B cell (primary cell): ENCODE results near the gene BUB1B. TPM values are rescaled to one million over a fixed set of nuclear protein-coding genes. Genes with fewer than 3 reads are reported as not detected.

Source experiments
- ATAC-seq: fragments of 200-7000 bp; cut with Tn5 transposase; one replicate; pipeline ENCODE4 v1.10.0; 2021; ENCODE audit warnings: low read depth, mild to moderate bottlenecking, moderate number of reproducible peaks, moderate library complexity
- CTCF ChIA-PET: fragments of 350-600 bp; sonication (Branson Sonifier 250); formaldehyde crosslinking; loops from one replicate; lab custom pipeline; 2021; ENCODE audit warnings: antibody characterized with exemption, inconsistent platforms; lab: Charles Lee
- POLR2A ChIA-PET: fragments of 350-600 bp; sonication (Branson Sonifier 250); formaldehyde crosslinking; loops from one replicate; lab custom pipeline; 2021; ENCODE audit warnings: antibody characterized with exemption; lab: Charles Lee
- DNase-seq: peaks from one replicate; pipeline ENCODE4 v3.0.0; 2013
- H2AFZ ChIP-seq: 2 replicates; pipeline ENCODE4 v1.6.1; 2012; ENCODE audit warnings: mild to moderate bottlenecking, low read depth, low read length; ENCODE audit not compliant: insufficient read depth, poor library complexity, severe bottlenecking
- H3K27ac ChIP-seq, 2 donors: 1 replicate in 1 of 2; 2 replicates in 1 of 2; pipeline ENCODE4 v1.5.1; 2012 to 2013; ENCODE audit warnings: low read length in 2 of 2, mild to moderate bottlenecking in 2 of 2, moderate library complexity in 1 of 2
- H3K27me3 ChIP-seq, 4 experiments: fragments of 200-600 bp in 1 of 4; sonication (generic) in 1 of 4; replicated peaks in 1 of 4; 1 replicate in 2 of 4; 2 replicates in 2 of 4; pipeline versions ENCODE4 v1.6.1 to v1.7.0; 2013 to 2016; ENCODE audit warnings: low read length in 3 of 4, mild to moderate bottlenecking in 2 of 4, mixed read lengths in 1 of 4, moderate library complexity in 1 of 4; ENCODE audit not compliant: insufficient read depth in 4 of 4, control insufficient read depth in 3 of 4; ENCODE audit errors: control extremely low read depth in 1 of 4
- H3K36me3 ChIP-seq, 2 experiments: replicated peaks in 1 of 2; 1 replicate in 1 of 2; 2 replicates in 1 of 2; pipeline versions ENCODE4 v1.6.1 to v1.7.1; 2013; ENCODE audit warnings: low read length in 1 of 2; ENCODE audit not compliant: insufficient read depth in 2 of 2, control insufficient read depth in 1 of 2; ENCODE audit errors: control extremely low read depth in 1 of 2, extremely low read depth in 1 of 2
- H3K4me1 ChIP-seq, 2 donors: fragments of 200-600 bp in 1 of 2; sonication (generic) in 1 of 2; 1 replicate in 1 of 2; 2 replicates in 1 of 2; pipeline versions ENCODE4 v1.5.1 to v1.6.1; 2013 to 2017; ENCODE audit warnings: low read length in 2 of 2; ENCODE audit not compliant: control insufficient read depth in 2 of 2, insufficient read depth in 2 of 2
- H3K4me2 ChIP-seq: replicated peaks from 2 replicates; pipeline ENCODE3; 2012; ENCODE audit warnings: mild to moderate bottlenecking, low read depth, low read length; ENCODE audit not compliant: poor library complexity, severe bottlenecking
- H3K4me3 ChIP-seq, 5 experiments: fragments of 200-600 bp in 1 of 5; sonication (generic) in 1 of 5; 1 replicate in 3 of 5; 2 replicates in 2 of 5; pipeline versions ENCODE4 v1.5.1 to v1.7.0; 2011 to 2016; ENCODE audit warnings: low read length in 4 of 5, mild to moderate bottlenecking in 4 of 5, low read depth in 2 of 5, control low read depth in 1 of 5, moderate library complexity in 1 of 5; ENCODE audit not compliant: insufficient read depth in 1 of 5; ENCODE audit errors: control extremely low read depth in 1 of 5, extremely low read depth in 1 of 5
- H3K79me2 ChIP-seq: fragments of 200-600 bp; sonication (generic); one replicate; pipeline ENCODE4 v1.6.0; 2016; ENCODE audit warnings: low read length; ENCODE audit not compliant: control insufficient read depth, insufficient read depth
- H3K9ac ChIP-seq: fragments of 200-600 bp; sonication (generic); 2 replicates; pipeline ENCODE4 v1.6.1; 2017; ENCODE audit warnings: mild to moderate bottlenecking, low read length, moderate library complexity
- H3K9me3 ChIP-seq, 3 donors: one replicate each; pipeline versions ENCODE4 v1.6.1 to v1.7.1; 2013; ENCODE audit warnings: low read length in 2 of 3; ENCODE audit not compliant: control insufficient read depth in 2 of 3, insufficient read depth in 1 of 3; ENCODE audit errors: control extremely low read depth in 1 of 3
- H4K20me1 ChIP-seq: 2 replicates; pipeline ENCODE4 v1.6.0; 2012; ENCODE audit warnings: mild to moderate bottlenecking, low read length; ENCODE audit not compliant: insufficient read depth, control insufficient read depth, poor library complexity, severe bottlenecking
- H3K27ac Mint-ChIP-seq: one replicate; pipeline ENCODE4 v1.8.0; 2021; ENCODE audit warnings: mixed read lengths
- H3K27me3 Mint-ChIP-seq: one replicate; pipeline ENCODE4 v1.8.0; 2021; ENCODE audit warnings: mixed read lengths
- H3K4me1 Mint-ChIP-seq: one replicate; pipeline ENCODE4 v1.8.0; 2021; ENCODE audit warnings: mixed read lengths
- H3K4me3 Mint-ChIP-seq: one replicate; pipeline ENCODE4 v1.8.0; 2021; ENCODE audit warnings: mixed read lengths
- H3K9me3 Mint-ChIP-seq: one replicate; pipeline ENCODE4 v1.8.0; 2022; ENCODE audit warnings: mixed read lengths; ENCODE audit not compliant: insufficient read depth
- EZH2 ChIP-seq: IDR thresholded peaks from 2 replicates; pipeline ENCODE4 v1.6.1; 2012; ENCODE audit warnings: borderline replicate concordance, low read depth, mild to moderate bottlenecking, moderate library complexity, low read length; ENCODE audit not compliant: insufficient read depth, poor library complexity, severe bottlenecking
- WGBS: methylation state at CpG from one replicate; pipeline ENCODE4 v1.1.5; 2013; ENCODE audit warnings: missing lambda C conversion rate; ENCODE audit not compliant: insufficient coverage; 5-methylcytosine and 5-hydroxymethylcytosine counted together
- intact Hi-C: fragments of 100-400 bp; cut with micrococcal nuclease; formaldehyde crosslinking; loops from one replicate; pipeline ENCODE4 v1.10.0; 2022
- polyA plus RNA-seq: library from polyadenylated mRNA; depleted of rRNA; stranded (reverse); fragments of >200 nt; gene quantifications from 2 replicates; pipeline ENCODE4 v1.2.3, GENCODE V29; 2012
- total RNA-seq, 2 donors: library from RNA; stranded (reverse); fragments of 120-200 nt in 1 of 2; gene quantifications; 1 replicate in 1 of 2; 2 replicates in 1 of 2; pipeline versions ENCODE4 v1.2.3 to v1.2.4, GENCODE V29; 2013 to 2022
- TF ChIP-seq, protein P1 (sequence below): fragments of 200-600 bp; IDR thresholded peaks from one replicate; pipeline ENCODE4 v1.8.0; 2022; ENCODE audit warnings: antibody characterized with exemption, mild to moderate bottlenecking

BUB1B gene
- total and polyA plus RNA-seq, 2 donors (not counting 1 experiment from before 2014, with no cell fraction given): 0.70 to 4.4 TPM

DNA sequence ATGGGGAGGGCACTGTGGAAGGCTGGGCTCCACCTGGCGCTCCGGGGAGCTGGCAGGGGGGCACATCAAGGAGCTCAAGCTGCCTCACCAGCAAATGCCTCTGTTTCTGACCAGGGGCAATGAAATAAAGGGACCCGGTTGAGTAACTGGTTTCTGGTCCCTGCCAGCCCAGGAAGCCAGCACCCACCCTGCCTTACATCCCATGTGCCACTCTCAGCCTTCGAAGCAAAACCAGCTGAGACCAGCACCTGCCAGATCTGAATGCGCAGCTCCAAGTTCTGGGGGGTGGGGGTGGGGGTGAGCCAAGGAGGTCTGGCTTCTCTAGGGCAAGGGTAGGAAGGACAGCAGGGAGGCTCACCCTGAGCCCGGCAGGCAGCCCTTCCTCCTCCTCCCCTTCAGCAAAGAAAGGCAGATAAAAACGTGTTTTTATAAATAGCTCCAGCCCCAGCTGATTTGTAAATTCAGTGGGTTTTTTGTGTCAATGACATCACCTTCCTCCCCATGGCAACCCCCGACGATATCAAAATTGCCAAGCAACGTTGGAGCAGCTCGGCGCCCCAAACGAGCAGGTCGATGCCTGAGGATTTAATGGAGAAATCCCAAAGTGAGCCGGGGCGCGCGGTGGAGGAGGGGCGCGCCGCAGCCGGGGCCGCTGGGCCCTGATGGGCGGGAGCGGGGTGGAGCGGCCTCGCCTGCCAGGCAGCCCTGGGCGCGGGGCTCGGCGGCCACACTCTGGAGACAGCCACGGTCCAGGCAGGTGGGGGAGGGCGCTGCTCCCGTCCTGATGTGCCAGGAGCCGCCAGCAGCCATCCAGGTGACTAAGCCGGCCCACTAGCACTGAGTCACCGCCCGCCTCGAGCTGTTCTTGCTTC lies 77.9 kb downstream of the BUB1B start, which contains the start of gene PAK6:
TSS of gene PAK6 (plus strand) at position 532 of the 872 bp plus-strand sequence. CDS start 25,723 bp downstream, outside the sequence.
- Histone ChIP-seq H3K79me2 (no peaks in the 10 kb centered on the region), H4K20me1 (no peaks in the 10 kb centered on the region), H2AFZ (peak within 1 kb of the TSS; percentile 80), H3K9me3 (peaks cover 0 to 4% (median 0%) of the 10 kb centered on the region in 3 donors), H3K4me1 (peaks cover 30 to 31% of the 10 kb centered on the region in 2 donors), H3K9ac (peak within 1 kb of the TSS; percentile 76), H3K36me3 (no peaks in the 10 kb centered on the region), H3K27me3 (peaks cover 0 to 18% (median 6%) of the 10 kb centered on the region in 4 experiments), H3K4me3 (peak within 1 kb of the TSS in 4 of 5 experiments; percentile 22 to 55 (median 34)), H3K27ac (peak within 1 kb of the TSS in 1 of 2 donors; percentile 44), H3K4me2 (peak within 1 kb of the TSS; percentile 92)
- H3K4me1 Mint-ChIP-seq: peaks cover 36% of the 10 kb centered on the region
- 5% methylated on average over 35 of the region's 39 CpGs for WGBS
- intact Hi-C loops: no loop called here
- TF ChIP-seq EZH2: no peak
- TF ChIP-seq, protein P1, sequence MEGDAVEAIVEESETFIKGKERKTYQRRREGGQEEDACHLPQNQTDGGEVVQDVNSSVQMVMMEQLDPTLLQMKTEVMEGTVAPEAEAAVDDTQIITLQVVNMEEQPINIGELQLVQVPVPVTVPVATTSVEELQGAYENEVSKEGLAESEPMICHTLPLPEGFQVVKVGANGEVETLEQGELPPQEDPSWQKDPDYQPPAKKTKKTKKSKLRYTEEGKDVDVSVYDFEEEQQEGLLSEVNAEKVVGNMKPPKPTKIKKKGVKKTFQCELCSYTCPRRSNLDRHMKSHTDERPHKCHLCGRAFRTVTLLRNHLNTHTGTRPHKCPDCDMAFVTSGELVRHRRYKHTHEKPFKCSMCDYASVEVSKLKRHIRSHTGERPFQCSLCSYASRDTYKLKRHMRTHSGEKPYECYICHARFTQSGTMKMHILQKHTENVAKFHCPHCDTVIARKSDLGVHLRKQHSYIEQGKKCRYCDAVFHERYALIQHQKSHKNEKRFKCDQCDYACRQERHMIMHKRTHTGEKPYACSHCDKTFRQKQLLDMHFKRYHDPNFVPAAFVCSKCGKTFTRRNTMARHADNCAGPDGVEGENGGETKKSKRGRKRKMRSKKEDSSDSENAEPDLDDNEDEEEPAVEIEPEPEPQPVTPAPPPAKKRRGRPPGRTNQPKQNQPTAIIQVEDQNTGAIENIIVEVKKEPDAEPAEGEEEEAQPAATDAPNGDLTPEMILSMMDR: no peak
- peaks cover 9% of the 10 kb centered on the region for H3K27me3 Mint-ChIP-seq
- peak; percentile 39 for ATAC-seq
- ChIA-PET CTCF (interaction anchor here (0.9 to 5.0 kb wide), 7 partner anchors 13 to 193 kb away, joined by 3 to 22 read pairs (median 5); partner anchors contain the start of gene PLCB2), POLR2A (interaction anchor here (0.6 to 0.9 kb wide), 2 partner anchors 45 to 69 kb away, joined by 3 read pairs; partner anchors contain the start of gene PLCB2)
- peak; percentile 74 for DNase-seq
- H3K4me3 Mint-ChIP-seq: peak within 1 kb of the TSS; percentile 71
- no peaks in the 10 kb centered on the region for H3K9me3 Mint-ChIP-seq
- H3K27ac Mint-ChIP-seq: peak within 1 kb of the TSS; percentile 5
